Heart right ventricle (tissue), 16 donors: ENCODE results near the gene C2CD4A. TPM values are rescaled to one million over a fixed set of nuclear protein-coding genes. Genes with fewer than 3 reads are reported as not detected.

Experiments
- ATAC-seq, 8 donors: fragments of 200-7000 bp; cut with Tn5 transposase; one replicate each; pipeline ENCODE4 v1.9.1; 2020; ENCODE audit warnings: mild to moderate bottlenecking in 8 of 8, moderate library complexity in 8 of 8, moderate number of reproducible peaks in 1 of 8
- DNase-seq, 2 donors: peaks; one replicate each; pipeline ENCODE4 v3.0.0-alpha.2; 2020
- H3K27ac ChIP-seq, 10 donors: fragments of 200-600 bp; sonication (generic) in 2 of 10; one replicate each; pipeline versions ENCODE4 v1.5.0 to v1.8.0; 2020 to 2022; ENCODE audit warnings: mild to moderate bottlenecking in 3 of 10
- H3K27me3 ChIP-seq, 7 donors: fragments of 200-600 bp; one replicate each; pipeline ENCODE4 v1.8.0; 2021 to 2022; ENCODE audit warnings: mild to moderate bottlenecking in 2 of 7
- H3K36me3 ChIP-seq, 9 donors: fragments of 200-600 bp; sonication (generic) in 1 of 9; one replicate each; pipeline versions ENCODE4 v1.5.0 to v1.8.0; 2020 to 2022; ENCODE audit warnings: mild to moderate bottlenecking in 2 of 9
- H3K4me1 ChIP-seq, 9 donors: fragments of 200-600 bp; sonication (generic) in 1 of 9; one replicate each; pipeline versions ENCODE4 v1.5.0 to v1.8.0; 2020 to 2022; ENCODE audit warnings: mild to moderate bottlenecking in 4 of 9
- H3K4me3 ChIP-seq, 10 donors: fragments of 200-600 bp; sonication (generic) in 2 of 10; one replicate each; pipeline versions ENCODE4 v1.5.0 to v1.8.0; 2020 to 2022; ENCODE audit warnings: mild to moderate bottlenecking in 7 of 10, moderate library complexity in 2 of 10
- H3K9me3 ChIP-seq, 11 donors: fragments of 200-600 bp in 10 of 11; sonication (generic) in 2 of 11; one replicate each; pipeline versions ENCODE4 v1.5.0 to v1.8.0; 2013 to 2022; ENCODE audit warnings: mild to moderate bottlenecking in 2 of 11, control low read depth in 1 of 11, moderate library complexity in 1 of 11
- WGBS, 2 donors: extraction: QIAGEN DNeasy Blood & Tissue Kit; methylation state at CpG; one replicate each; pipeline ENCODE4 v1.1.7; 2013; ENCODE audit warnings: inconsistent platforms in 1 of 2; 5-methylcytosine and 5-hydroxymethylcytosine counted together
- intact Hi-C, 10 donors: fragments of 100-400 bp; cut with DNase I; formaldehyde crosslinking; loops; one replicate each; pipeline versions ENCODE4 v1.11.1 to v1.14.2; 2022
- long read RNA-seq, 3 donors: library from polyadenylated mRNA; unstranded; transcript quantifications; one replicate each; pipeline ENCODE4 v2.0.0, GENCODE V29; 2020 to 2021
- polyA plus RNA-seq, 2 donors: library from polyadenylated mRNA; stranded (reverse); fragments of 200-250 nt; gene quantifications; one replicate each; pipeline ENCODE4 v1.2.3, GENCODE V29; 2013
- total RNA-seq, 10 donors: library from RNA; stranded (reverse); fragmentation: NEBNext Ultra II Directional in 3 of 10; extraction: Animal tissue kit (Norgen Biotek cat#: 25700) in 3 of 10; gene quantifications; one replicate each; pipeline versions ENCODE4 v1.2.1 to v1.2.4, GENCODE V29; 2021 to 2023
- TF ChIP-seq, protein P1 (sequence below), 9 donors: fragments of 200-600 bp; sonication (generic) in 2 of 9; IDR thresholded peaks; one replicate each; pipeline versions ENCODE4 v1.5.0 to v1.8.0; 2021 to 2022; ENCODE audit warnings: antibody characterized with exemption in 9 of 9, mild to moderate bottlenecking in 5 of 9, moderate library complexity in 1 of 9
- donor health status: Arrhythmogenic right ventricular cardiomyopathy.
- donor health status: ischemic (EF 13 %, LVEDD 7.1; RV severe dilation, severe dysfunction).
- donor health status: healthy with polysubstance abuse.
- donor health status: DM: no; HTN: yes; CAD: no.
- donor health status: DM: no; HTN: no; CAD: no.
- donor health status: ischemic (EF 25% LVEDD 6.9; RV normal size, moderate dysfunction).
- donor health status: ischemic (EF 25% LVEDD 5.7; RV mildly dilated, moderate dysfunction).
- donor health status: healthy.
- donor health status: DM: yes; HTN: yes; CAD: no.
- donor health status: Ischemic cardiomyopathy.
- donor health status: ischemic (EF 35%, LVEDD 5.7; RV mildly dilated, moderate dysfunction).
- donor health status: nonischemic (EF 11% LVEDD 7.7; RV severe dilation, severe dysfunction).
- donor health status: DM: yes; HTN: yes; CAD: no.
- donor health status: PGD.
- donor health status: ischemic (EF 29% LVEDD 5.4; RV normal size, mild dysfunction).
- donor health status: nonischemic (EF 23%, LVEDD 6.1; RV moderate dilation, normal function).

C2CD4A gene
- total RNA-seq, result under 1 TPM in 1 of 10 donors, not detected in 9; 0.25 TPM
- under 1 TPM in 1 of 2 donors, not detected in 1; 0.01 TPM for polyA plus RNA-seq
- long read RNA-seq, donor 1, result 0 reads
- long read RNA-seq, donor 2, result 0 reads
- long read RNA-seq, donor 3, result 0 reads

DNA sequence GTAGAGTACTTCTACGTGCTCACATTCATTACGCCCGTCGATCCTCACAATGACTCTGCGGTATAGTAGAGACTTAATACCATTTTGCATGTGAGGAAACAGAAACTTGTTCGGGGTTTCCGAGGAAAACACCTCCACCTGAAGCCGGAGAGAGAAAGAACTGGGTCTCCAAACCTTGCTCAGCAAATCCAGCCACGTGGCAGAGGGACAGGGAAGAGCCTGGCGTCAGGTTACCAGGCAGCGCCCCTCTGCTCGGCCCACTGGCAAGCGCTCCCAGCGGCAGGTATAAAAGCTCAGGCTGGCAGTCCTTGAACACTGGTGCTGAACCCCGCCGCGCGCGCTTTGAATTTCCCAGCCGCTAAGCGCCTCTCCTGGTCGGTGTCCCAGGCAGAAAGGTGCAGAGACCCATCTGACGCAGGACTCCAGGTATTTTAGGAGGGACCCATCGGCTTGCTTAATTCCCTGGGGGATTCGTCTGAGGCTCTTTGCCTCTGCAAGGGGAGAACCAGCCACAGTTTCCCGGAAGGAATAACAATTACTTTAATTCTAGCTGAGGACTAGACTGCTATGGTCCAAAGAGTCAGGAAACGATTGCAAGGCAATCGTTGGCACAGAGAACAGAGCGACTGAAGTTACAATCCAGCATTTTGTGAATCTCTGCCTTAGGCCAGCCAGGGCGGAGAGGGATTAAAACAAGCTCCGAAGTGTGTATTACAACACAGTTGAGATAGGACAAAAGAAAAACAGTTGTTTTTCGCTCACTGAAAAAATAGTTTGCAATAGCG lies at the start of gene C2CD4A:
C2CD4A (plus strand) TSS at position 315 of the 785 bp plus-strand sequence. CDS start 637 bp downstream, outside the sequence.
- DNase-seq (peak; percentile 54 to 56), ATAC-seq (peak; percentile 58 to 90 (median 76))
- Histone ChIP-seq H3K36me3 (no peaks in the 10 kb centered on the region), H3K9me3 (no peaks in the 10 kb centered on the region), H3K27ac (peak within 1 kb of the TSS in 3 of 10 donors; percentile 6 to 56 (median 38)), H3K4me1 (peaks cover 2 to 35% (median 19%) of the 10 kb centered on the region in 9 donors), H3K27me3 (peaks cover 0 to 30% (median 0%) of the 10 kb centered on the region in 7 donors), H3K4me3 (peak within 1 kb of the TSS in 9 of 10 donors; percentile 45 to 71 (median 57))
- 4 to 5% methylated on average over 33 of the region's 33 CpGs for WGBS, 2 donors
- TF ChIP-seq, protein P1, sequence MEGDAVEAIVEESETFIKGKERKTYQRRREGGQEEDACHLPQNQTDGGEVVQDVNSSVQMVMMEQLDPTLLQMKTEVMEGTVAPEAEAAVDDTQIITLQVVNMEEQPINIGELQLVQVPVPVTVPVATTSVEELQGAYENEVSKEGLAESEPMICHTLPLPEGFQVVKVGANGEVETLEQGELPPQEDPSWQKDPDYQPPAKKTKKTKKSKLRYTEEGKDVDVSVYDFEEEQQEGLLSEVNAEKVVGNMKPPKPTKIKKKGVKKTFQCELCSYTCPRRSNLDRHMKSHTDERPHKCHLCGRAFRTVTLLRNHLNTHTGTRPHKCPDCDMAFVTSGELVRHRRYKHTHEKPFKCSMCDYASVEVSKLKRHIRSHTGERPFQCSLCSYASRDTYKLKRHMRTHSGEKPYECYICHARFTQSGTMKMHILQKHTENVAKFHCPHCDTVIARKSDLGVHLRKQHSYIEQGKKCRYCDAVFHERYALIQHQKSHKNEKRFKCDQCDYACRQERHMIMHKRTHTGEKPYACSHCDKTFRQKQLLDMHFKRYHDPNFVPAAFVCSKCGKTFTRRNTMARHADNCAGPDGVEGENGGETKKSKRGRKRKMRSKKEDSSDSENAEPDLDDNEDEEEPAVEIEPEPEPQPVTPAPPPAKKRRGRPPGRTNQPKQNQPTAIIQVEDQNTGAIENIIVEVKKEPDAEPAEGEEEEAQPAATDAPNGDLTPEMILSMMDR (IDR thresholded peaks at IDR 0.05), result peak in 3 of 9 donors; percentile 19 to 33 (median 26)
- intact Hi-C loops, result loop anchor here in 4 of 10 donors (5.0 to 10.0 kb wide), 3 partner anchors 100 to 192 kb away; partner anchors contain the start of gene C2CD4B (in 1 of the 4)

DNA sequence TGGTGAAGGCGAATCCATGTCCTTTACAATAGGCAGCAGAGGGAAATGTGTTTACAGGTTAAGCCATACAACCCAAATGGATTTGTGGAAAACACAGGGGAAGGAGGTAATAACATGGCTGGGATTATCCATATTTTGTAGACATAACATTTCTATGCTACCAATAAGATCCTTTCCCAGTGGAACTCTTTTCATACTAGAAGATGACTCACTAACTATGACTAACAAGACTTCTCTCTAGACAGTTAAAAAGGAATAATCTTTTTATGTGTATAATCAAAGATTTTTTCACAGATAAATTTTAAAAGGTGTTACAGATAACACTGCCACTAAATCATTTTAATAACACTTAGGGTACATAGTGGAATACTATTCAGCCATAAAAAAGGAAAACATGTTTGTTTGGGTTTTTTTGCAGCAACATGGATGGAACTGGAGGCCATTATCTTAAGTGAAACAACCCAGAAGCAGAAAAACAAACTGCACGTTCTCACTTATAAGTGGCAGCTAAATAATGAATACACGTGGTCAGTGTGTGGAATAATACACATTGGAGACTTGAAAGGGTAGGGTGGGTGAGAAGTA lies 46.1 kb upstream of the C2CD4A start:
- peaks cover 0 to 65% (median 24%) of the 10 kb centered on the region in 9 donors for H3K36me3 ChIP-seq
- TF ChIP-seq, protein P1 (IDR thresholded peaks at IDR 0.05), result no peak
- no peak for DNase-seq
- H3K27me3 ChIP-seq, result no peaks in the 10 kb centered on the region
- peaks cover 0 to 4% (median 0%) of the 10 kb centered on the region in 9 donors for H3K4me1 ChIP-seq
- intact Hi-C loops, result loop anchor here in 1 of 10 donors (10.0 kb wide), 1 partner anchor 56 kb away; no protein-coding TSS in a partner anchor
- peaks cover 0 to 7% (median 0%) of the 10 kb centered on the region in 11 donors for H3K9me3 ChIP-seq
- no peak overlapping the region for H3K4me3 ChIP-seq
- ATAC-seq, result no peak
- 94 to 98% methylated on average over 3 of the region's 3 CpGs for WGBS, 2 donors
- H3K27ac ChIP-seq, result no peak overlapping the region

DNA sequence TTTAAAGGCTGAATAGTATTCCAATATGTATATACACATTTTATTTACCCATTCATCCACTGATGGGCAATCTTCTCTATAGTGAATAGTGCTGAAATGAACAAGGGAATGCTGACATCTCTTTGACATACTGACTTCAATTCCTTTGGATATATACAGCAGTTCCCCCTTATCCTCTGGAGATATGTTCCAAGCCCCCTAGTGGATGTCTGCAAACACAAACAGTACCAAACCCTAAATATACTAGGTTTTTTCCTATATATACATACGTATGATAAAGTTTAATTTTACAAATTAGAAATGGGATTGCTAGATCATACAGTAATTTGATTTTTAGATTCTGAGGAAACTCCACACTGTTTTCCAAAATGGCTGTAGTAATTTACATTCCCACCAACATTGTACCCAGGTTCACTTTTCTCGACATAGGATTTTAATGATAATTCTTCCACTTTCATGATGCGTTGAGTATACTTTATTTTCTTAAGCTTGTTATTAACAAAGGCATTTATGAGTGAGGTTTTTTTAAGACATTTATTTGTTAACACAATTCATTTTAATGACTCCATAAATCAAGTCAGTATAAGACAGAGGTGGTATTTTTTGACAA lies 44.7 kb upstream of the C2CD4A start:
- no peak for DNase-seq
- ATAC-seq, result no peak
- intact Hi-C loops, result loop anchor here in 1 of 10 donors (10.0 kb wide), 1 partner anchor 57 kb away; no protein-coding TSS in a partner anchor

More for the DNA sequence above, 44.7 kb upstream of the C2CD4A start:
- Histone ChIP-seq H3K4me3 (no peak overlapping the region), H3K36me3 (peaks cover 0 to 70% (median 24%) of the 10 kb centered on the region in 9 donors), H3K27me3 (no peaks in the 10 kb centered on the region), H3K9me3 (peaks cover 0 to 7% (median 0%) of the 10 kb centered on the region in 11 donors), H3K4me1 (peaks cover 0 to 17% (median 0%) of the 10 kb centered on the region in 9 donors), H3K27ac (no peak overlapping the region)
- TF ChIP-seq, protein P1 (IDR thresholded peaks at IDR 0.05), result peak in 2 of 9 donors; percentile 9 to 27
- 96 to 97% methylated on average over 3 of the region's 3 CpGs for WGBS, 2 donors
